SK-N-SH treated with all-trans-retinoic acid at 6 μM for 48 hours (cell line): Measurements from ENCODE around the gene RUNDC1.

Source experiments
- CREB5 ChIP-seq: fragments of 250-450 bp; sonication (Bioruptor Pico); IDR thresholded peaks from 2 replicates; pipeline ENCODE4 v1.5.1; 2020; ENCODE audit warnings: low read depth, mild to moderate bottlenecking, moderate library complexity
- CSDC2 ChIP-seq: fragments of 250-450 bp; sonication (Bioruptor Pico); IDR thresholded peaks from 2 replicates; pipeline ENCODE4 v1.5.0; 2020; ENCODE audit warnings: mild to moderate bottlenecking, moderate library complexity
- ESRRG ChIP-seq: fragments of 250-450 bp; sonication (Bioruptor Pico); IDR thresholded peaks from 2 replicates; pipeline ENCODE4 v1.6.1; 2021; ENCODE audit warnings: mild to moderate bottlenecking
- POU6F1 ChIP-seq: fragments of 250-450 bp; sonication (Bioruptor Pico); IDR thresholded peaks from 2 replicates; pipeline ENCODE4 v1.8.0; 2021; ENCODE audit warnings: low read depth, mild to moderate bottlenecking, moderate library complexity, borderline replicate concordance
- RARB ChIP-seq: fragments of 250-450 bp; sonication (Bioruptor Pico); IDR thresholded peaks from 2 replicates; pipeline ENCODE4 v1.8.0; 2021; ENCODE audit warnings: mild to moderate bottlenecking, moderate library complexity
- TSHZ2 ChIP-seq: fragments of 250-450 bp; sonication (Bioruptor Pico); IDR thresholded peaks from 2 replicates; pipeline ENCODE4 v1.5.0; 2020; ENCODE audit warnings: mild to moderate bottlenecking, moderate library complexity
- ZC3H10 ChIP-seq: fragments of 250-450 bp; sonication (Bioruptor Pico); IDR thresholded peaks from 2 replicates; pipeline ENCODE4 v1.5.1; 2021; ENCODE audit warnings: mild to moderate bottlenecking, moderate library complexity
- ZFP3 ChIP-seq: fragments of 250-450 bp; sonication (Bioruptor Pico); IDR thresholded peaks from 2 replicates; pipeline ENCODE4 v1.5.0; 2020; ENCODE audit warnings: mild to moderate bottlenecking, moderate library complexity
- ZFP30 ChIP-seq: fragments of 450-650 bp; formaldehyde crosslinking; IDR thresholded peaks from 2 replicates; pipeline ENCODE4 v1.5.0; 2022; ENCODE audit warnings: mild to moderate bottlenecking, moderate library complexity
- ZNF70 ChIP-seq: fragments of 450-650 bp; formaldehyde crosslinking; IDR thresholded peaks from 2 replicates; pipeline ENCODE4 v1.5.0; 2020; ENCODE audit warnings: mild to moderate bottlenecking, moderate library complexity
- TF ChIP-seq, protein P1 (sequence below): fragments of 250-450 bp; sonication (Bioruptor Pico); IDR thresholded peaks from 2 replicates; pipeline ENCODE4 v1.8.0; 2020; ENCODE audit warnings: mild to moderate bottlenecking, moderate library complexity, borderline replicate concordance

DNA sequence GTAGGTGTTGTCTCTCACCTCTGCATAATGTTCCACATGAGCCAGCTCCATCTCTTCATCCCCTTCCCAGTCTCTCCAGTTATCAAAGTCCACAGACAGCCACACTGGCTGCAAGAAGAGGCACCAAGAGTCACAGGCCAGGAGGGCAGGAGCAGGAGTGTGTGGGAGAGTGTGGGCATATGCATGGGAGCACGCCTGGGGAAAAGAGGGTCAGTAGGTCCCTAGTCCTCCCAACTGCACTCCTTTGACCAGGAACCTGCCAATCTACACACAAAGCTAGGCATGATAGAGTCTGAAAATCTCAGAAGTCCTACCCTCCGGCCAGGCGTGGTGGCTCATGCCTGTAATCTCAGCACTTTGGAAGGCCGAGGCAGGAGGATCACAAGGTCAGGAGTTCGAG is 8.8 kb upstream of the RUNDC1 start:
- TF ChIP-seq, protein P1, sequence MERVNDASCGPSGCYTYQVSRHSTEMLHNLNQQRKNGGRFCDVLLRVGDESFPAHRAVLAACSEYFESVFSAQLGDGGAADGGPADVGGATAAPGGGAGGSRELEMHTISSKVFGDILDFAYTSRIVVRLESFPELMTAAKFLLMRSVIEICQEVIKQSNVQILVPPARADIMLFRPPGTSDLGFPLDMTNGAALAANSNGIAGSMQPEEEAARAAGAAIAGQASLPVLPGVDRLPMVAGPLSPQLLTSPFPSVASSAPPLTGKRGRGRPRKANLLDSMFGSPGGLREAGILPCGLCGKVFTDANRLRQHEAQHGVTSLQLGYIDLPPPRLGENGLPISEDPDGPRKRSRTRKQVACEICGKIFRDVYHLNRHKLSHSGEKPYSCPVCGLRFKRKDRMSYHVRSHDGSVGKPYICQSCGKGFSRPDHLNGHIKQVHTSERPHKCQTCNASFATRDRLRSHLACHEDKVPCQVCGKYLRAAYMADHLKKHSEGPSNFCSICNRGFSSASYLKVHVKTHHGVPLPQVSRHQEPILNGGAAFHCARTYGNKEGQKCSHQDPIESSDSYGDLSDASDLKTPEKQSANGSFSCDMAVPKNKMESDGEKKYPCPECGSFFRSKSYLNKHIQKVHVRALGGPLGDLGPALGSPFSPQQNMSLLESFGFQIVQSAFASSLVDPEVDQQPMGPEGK (CRISPR knock-in tag): no peak
- TF ChIP-seq TSHZ2 (no peak), RARB (CRISPR knock-in tag) (no peak), ESRRG (CRISPR knock-in tag) (no peak), CSDC2 (CRISPR knock-in tag) (no peak), ZFP30 (no peak), POU6F1 (CRISPR knock-in tag) (no peak), ZC3H10 (CRISPR knock-in tag) (no peak), CREB5 (CRISPR knock-in tag) (no peak), ZNF70 (CRISPR knock-in tag) (no peak), ZFP3 (CRISPR knock-in tag) (no peak)
